ENCODE results near the gene INAFM2.

The INAFM2 gene

DNA sequence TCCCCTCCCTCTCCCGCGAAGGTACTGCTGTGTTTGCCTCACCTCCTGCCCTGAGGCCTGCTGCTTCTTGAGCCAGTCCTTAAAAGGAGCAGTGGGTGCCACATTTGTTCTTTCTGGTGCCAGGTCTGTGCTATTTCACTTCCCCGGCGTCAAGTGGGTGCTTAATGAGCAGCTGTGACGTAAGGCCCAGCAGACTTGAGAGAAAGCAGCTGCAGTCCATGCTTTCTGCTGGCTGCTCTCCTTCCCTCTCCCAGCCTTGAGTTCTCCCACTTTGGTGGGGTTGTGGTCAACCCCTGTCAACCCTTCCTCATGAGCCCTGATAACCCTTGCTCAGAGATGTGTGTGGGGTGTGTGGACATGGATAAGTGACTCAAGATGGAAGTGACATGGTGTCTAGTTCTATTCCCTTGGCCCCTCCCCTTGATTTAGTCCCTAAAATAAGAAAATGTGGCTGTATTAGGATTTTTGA lies 6.9 kb downstream of the INAFM2 start:
- POLR2A ChIA-PET = no interaction called here
- CTCF ChIA-PET = no interaction called here
- no peak for TF ChIP-seq NFRKB (IDR thresholded peaks at IDR 0.05)
- TF ChIP-seq FOXK2 (IDR thresholded peaks at IDR 0.05) = no peak
- TF ChIP-seq ARNT (IDR thresholded peaks at IDR 0.05) = no peak
- no peak for TF ChIP-seq TARDBP (IDR thresholded peaks at IDR 0.05)
- no peak for TF ChIP-seq CTBP1 (IDR thresholded peaks at IDR 0.05; ENCODE audit: borderline replicate concordance)
- TF ChIP-seq, protein P1, sequence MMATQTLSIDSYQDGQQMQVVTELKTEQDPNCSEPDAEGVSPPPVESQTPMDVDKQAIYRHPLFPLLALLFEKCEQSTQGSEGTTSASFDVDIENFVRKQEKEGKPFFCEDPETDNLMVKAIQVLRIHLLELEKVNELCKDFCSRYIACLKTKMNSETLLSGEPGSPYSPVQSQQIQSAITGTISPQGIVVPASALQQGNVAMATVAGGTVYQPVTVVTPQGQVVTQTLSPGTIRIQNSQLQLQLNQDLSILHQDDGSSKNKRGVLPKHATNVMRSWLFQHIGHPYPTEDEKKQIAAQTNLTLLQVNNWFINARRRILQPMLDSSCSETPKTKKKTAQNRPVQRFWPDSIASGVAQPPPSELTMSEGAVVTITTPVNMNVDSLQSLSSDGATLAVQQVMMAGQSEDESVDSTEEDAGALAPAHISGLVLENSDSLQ (IDR thresholded peaks at IDR 0.05) = no peak
- no peak for TF ChIP-seq SP1 (IDR thresholded peaks at IDR 0.05)
- DNase-seq (ENCODE audit: extremely low spot score) = no peak

DNA sequence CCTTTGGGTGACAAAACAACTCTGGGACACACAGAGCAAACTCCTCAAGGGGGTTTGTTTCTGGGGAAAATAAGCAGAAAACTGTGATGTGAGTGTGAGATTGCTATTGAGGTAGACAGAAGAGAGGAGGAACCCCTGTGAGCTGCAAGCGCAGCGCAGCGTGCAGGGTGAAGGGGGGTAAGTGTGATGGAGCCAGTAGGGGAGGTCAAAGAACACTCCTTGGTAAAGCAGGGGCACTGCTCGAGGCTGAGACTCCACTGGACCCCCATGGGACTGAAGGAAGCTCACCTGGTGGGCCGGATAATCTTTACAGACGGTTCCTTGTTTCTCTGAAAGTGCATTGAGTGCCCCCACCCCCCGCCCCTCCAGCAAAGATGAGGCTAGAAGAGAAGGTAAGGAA lies 7.5 kb downstream of the INAFM2 start:
- ChIA-PET CTCF (interaction anchor here (1.1 kb wide), 1 partner anchor 8 kb away, joined by 3 read pairs; no protein-coding TSS in a partner anchor), POLR2A (no interaction called here)
- TF ChIP-seq SUZ12 (IDR thresholded peaks at IDR 0.05) (no peak), FOXM1 (IDR thresholded peaks at IDR 0.05; ENCODE audit: borderline replicate concordance) (no peak), ARNT (IDR thresholded peaks at IDR 0.05) (no peak), L3MBTL2 (conservative IDR thresholded peaks at IDR 0.05) (no peak), BHLHE40 (IDR thresholded peaks at IDR 0.05; ENCODE audit: borderline replicate concordance) (no peak), NFRKB (IDR thresholded peaks at IDR 0.05) (no peak), CTBP1 (IDR thresholded peaks at IDR 0.05; ENCODE audit: borderline replicate concordance) (no peak), FOXK2 (IDR thresholded peaks at IDR 0.05) (no peak), HDGF (IDR thresholded peaks at IDR 0.05; ENCODE audit: borderline replicate concordance) (no peak), LEF1 (IDR thresholded peaks at IDR 0.05; ENCODE audit: borderline replicate concordance) (no peak), FOXA1 (IDR thresholded peaks at IDR 0.05) (no peak), ZNF384 (IDR thresholded peaks at IDR 0.05) (no peak), TARDBP (IDR thresholded peaks at IDR 0.05) (no peak), SP1 (IDR thresholded peaks at IDR 0.05) (no peak), ELF4 (IDR thresholded peaks at IDR 0.05) (no peak)
- TF ChIP-seq, protein P1 (IDR thresholded peaks at IDR 0.05) = no peak
- no peak for DNase-seq (ENCODE audit: extremely low spot score)

DNA sequence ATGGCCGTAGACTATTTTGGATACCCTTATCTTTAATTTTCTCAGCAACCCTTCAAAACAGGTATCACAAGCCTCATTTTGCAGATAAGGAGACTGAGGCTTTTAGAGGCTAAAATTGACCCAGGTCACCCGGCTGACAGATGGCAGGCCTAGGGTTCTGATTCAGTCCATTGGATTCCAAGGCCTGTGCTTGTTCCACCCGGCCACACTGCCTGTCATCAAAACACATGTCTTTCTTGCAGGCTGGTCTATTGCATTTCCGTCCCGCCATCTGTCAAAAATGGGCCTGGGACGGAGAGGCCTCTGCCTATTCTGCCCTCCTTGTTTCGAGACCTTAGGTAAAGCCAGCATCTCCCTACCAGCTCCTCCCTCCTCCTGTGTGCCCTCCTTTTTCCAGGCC lies 8.1 kb downstream of the INAFM2 start:
- no peak for DNase-seq (ENCODE audit: extremely low spot score)
- POLR2A ChIA-PET = no interaction called here
- CTCF ChIA-PET = interaction anchor here (1.1 kb wide), 1 partner anchor 9 kb away, joined by 3 read pairs; no protein-coding TSS in a partner anchor
- TF ChIP-seq, protein P1 (IDR thresholded peaks at IDR 0.05) = no peak
- TF ChIP-seq ELF4 (IDR thresholded peaks at IDR 0.05) = no peak

DNA sequence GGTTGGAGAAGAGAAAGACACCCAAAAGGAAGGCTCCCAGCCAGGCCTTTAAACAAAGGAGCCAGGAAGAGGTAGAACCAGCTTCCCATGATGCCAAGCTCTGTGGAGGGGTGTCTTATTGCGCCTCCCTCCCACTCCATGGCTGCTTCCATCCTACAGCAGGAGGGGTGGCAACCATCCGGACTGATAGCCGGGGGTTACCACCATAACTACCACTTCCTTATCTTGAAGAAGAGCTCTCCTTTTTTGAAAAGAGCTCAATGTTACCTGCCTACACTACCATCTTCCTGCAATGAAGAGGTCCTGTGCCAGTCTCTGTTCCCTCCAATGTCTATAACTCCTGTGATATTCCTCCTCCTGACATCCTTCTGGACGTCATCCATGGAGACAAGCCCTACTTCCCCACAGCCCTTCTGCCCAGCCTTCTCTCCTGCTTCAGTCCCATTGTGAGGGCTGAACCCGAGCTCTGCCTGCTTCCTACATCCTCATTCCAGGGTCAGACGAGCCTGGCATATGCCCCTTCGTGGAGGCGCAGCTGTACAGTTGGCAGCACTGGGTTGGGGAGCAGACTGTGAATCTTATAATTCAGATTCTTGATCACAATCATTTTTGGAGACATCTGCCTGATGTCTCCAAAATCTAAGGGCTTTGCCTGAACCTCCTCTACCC lies 8.8 kb downstream of the INAFM2 start:
- CTCF ChIA-PET = interaction anchor here (1.1 kb wide), 1 partner anchor 9 kb away, joined by 3 read pairs; no protein-coding TSS in a partner anchor
- DNase-seq (ENCODE audit: extremely low spot score) = no peak
- POLR2A ChIA-PET = no interaction called here
- no peak for TF ChIP-seq SP1 (IDR thresholded peaks at IDR 0.05)
- TF ChIP-seq, protein P1 (IDR thresholded peaks at IDR 0.05) = no peak
- no peak for TF ChIP-seq LEF1 (IDR thresholded peaks at IDR 0.05; ENCODE audit: borderline replicate concordance)
- TF ChIP-seq FOXA1 (IDR thresholded peaks at IDR 0.05) = no peak
- TF ChIP-seq ZNF384 (IDR thresholded peaks at IDR 0.05) = no peak
- TF ChIP-seq SUZ12 (IDR thresholded peaks at IDR 0.05) = no peak
- TF ChIP-seq TARDBP (IDR thresholded peaks at IDR 0.05) = no peak
- no peak for TF ChIP-seq HDGF (IDR thresholded peaks at IDR 0.05; ENCODE audit: borderline replicate concordance)
- no peak for TF ChIP-seq L3MBTL2 (conservative IDR thresholded peaks at IDR 0.05)
- no peak for TF ChIP-seq FOXK2 (IDR thresholded peaks at IDR 0.05)
- no peak for TF ChIP-seq NFRKB (IDR thresholded peaks at IDR 0.05)
- TF ChIP-seq ELF4 (IDR thresholded peaks at IDR 0.05) = no peak
- no peak for TF ChIP-seq ARNT (IDR thresholded peaks at IDR 0.05)
- TF ChIP-seq FOXM1 (IDR thresholded peaks at IDR 0.05; ENCODE audit: borderline replicate concordance) = no peak

DNA sequence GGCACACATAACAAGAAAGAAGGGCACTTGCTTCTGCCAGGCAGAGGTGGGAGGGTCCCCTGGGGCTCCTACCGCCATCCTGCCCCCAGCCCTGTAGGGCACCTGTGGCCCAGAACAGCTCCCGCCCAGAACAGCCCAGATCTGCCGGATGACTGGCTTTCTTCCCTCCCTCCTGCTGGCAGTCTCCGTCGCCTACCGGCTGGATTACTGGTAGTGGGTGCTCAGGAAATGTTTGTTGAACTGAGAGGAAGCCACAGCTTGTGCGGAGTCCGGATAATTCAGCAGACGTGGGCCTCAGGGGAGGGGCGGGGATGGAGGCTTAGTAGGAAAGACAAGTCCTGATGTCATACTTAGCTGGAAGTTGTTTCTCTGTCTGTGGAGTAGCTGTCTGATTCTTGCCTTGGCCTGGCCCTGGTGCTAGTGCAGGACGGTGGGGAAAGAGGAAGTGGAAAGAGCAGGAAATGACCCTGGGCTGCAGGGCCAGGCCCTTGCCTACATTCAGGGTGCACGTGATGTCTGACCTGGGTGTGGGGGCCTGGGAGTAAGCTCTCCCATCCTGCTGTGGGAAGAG lies 10.5 kb downstream of the INAFM2 start:
- CTCF ChIA-PET = interaction anchor here (1.1 kb wide), 1 partner anchor 11 kb away, joined by 3 read pairs; no protein-coding TSS in a partner anchor
- DNase-seq (ENCODE audit: extremely low spot score) = no peak
- POLR2A ChIA-PET = interaction anchor here (4.5 kb wide), 1 partner anchor 7 kb away, joined by 29 read pairs; no protein-coding TSS in a partner anchor
- no peak for TF ChIP-seq FOXM1 (IDR thresholded peaks at IDR 0.05; ENCODE audit: borderline replicate concordance)
- TF ChIP-seq HDGF (IDR thresholded peaks at IDR 0.05; ENCODE audit: borderline replicate concordance) = no peak
- no peak for TF ChIP-seq TARDBP (IDR thresholded peaks at IDR 0.05)
- no peak for TF ChIP-seq FOXK2 (IDR thresholded peaks at IDR 0.05)
- TF ChIP-seq FOXA1 (IDR thresholded peaks at IDR 0.05) = no peak
- TF ChIP-seq BHLHE40 (IDR thresholded peaks at IDR 0.05; ENCODE audit: borderline replicate concordance) = no peak
- TF ChIP-seq, protein P1 (IDR thresholded peaks at IDR 0.05) = no peak
- TF ChIP-seq L3MBTL2 (conservative IDR thresholded peaks at IDR 0.05) = no peak
- TF ChIP-seq ARNT (IDR thresholded peaks at IDR 0.05) = no peak
- no peak for TF ChIP-seq NFRKB (IDR thresholded peaks at IDR 0.05)
- no peak for TF ChIP-seq ELF4 (IDR thresholded peaks at IDR 0.05)
- TF ChIP-seq SP1 (IDR thresholded peaks at IDR 0.05) = no peak
- TF ChIP-seq LEF1 (IDR thresholded peaks at IDR 0.05; ENCODE audit: borderline replicate concordance) = no peak
- no peak for TF ChIP-seq ZNF384 (IDR thresholded peaks at IDR 0.05)
- TF ChIP-seq CTBP1 (IDR thresholded peaks at IDR 0.05; ENCODE audit: borderline replicate concordance) = no peak

Measured in HEK293T (cell line).